ENCODE results near the gene GPS1. TPM values are rescaled to one million over a fixed set of nuclear protein-coding genes. Genes with fewer than 3 reads are reported as not detected.

The GPS1 gene
- polyA plus RNA-seq, 1 of the 3 experiments (the other 2 are of a cell fraction) = 264 TPM

DNA sequence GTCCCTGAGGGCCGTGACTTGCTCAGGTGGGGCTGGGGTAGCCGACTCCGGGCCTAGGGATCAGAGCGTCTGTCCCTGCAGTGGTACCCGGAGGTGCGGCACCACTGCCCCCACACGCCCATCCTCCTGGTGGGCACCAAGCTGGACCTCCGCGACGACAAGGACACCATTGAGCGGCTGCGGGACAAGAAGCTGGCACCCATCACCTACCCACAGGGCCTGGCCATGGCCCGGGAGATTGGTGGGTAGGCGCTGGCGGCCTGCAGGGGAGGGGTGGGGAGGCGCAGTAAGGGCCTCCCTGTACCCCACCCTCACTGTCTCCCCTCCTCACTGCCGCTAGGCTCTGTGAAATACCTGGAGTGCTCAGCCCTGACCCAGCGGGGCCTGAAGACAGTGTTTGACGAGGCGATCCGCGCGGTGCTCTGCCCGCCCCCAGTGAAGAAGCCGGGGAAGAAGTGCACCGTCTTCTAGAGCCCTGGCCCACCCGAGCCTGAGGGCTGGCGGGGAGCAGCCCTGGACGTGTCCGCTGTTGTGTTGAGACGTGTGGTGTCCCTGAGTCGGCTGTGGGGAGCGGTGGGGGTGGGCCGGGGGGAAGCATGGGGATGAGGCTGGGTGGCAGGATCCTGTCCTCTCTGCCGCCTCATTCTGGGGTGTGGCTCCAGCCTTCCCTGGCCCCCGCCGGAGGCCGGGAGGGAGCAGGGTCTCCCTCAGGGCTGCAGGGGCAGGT, 18.2 kb upstream of the GPS1 start (continued):
- TF ChIP-seq, protein P1, sequence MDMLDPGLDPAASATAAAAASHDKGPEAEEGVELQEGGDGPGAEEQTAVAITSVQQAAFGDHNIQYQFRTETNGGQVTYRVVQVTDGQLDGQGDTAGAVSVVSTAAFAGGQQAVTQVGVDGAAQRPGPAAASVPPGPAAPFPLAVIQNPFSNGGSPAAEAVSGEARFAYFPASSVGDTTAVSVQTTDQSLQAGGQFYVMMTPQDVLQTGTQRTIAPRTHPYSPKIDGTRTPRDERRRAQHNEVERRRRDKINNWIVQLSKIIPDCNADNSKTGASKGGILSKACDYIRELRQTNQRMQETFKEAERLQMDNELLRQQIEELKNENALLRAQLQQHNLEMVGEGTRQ (IDR thresholded peaks at IDR 0.05; ENCODE audit: borderline replicate concordance, low read depth, low read length) = no peak
- TF ChIP-seq FOSL2 (IDR thresholded peaks at IDR 0.05; ENCODE audit: borderline replicate concordance, low read depth) (no peak), YY1 (IDR thresholded peaks at IDR 0.05; ENCODE audit: low read depth) (no peak), NFIC (IDR thresholded peaks at IDR 0.05; ENCODE audit: borderline replicate concordance) (no peak), GABPA (IDR thresholded peaks at IDR 0.05; ENCODE audit: low read depth) (no peak)
- TF ChIP-seq, protein P2, sequence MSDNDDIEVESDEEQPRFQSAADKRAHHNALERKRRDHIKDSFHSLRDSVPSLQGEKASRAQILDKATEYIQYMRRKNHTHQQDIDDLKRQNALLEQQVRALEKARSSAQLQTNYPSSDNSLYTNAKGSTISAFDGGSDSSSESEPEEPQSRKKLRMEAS (IDR thresholded peaks at IDR 0.05; ENCODE audit: low read depth) = no peak

DNA sequence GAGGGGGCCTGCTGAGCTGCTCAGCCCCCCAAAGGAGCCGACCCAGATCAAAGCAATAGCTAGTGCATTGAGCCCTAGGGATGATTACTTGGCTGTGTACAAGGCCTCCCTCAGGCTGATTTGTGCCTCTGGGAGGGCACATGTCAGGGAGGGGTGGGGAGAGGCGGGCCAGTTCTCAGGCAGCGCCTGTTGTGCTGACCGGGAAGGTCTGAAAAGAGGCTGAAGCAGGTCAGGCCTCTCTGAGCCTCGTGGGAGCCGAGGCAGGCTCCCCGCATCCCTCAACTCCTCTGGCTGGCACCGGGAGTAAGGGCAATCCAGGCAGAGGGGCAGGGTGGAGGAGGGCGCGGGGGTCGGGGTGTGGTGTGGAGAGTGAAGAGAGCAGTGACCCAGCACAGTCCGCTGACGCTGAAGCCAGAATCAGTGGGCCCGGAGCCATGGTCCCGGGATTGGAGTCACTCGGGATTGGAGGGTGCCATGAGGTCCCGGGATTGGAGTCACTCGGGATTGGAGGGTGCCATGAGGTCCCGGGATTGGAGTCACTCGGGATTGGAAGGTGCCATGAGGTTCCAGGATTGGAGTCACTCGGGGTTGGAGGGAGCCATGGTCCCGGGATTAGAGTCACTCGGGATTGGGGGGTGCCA, 17.2 kb upstream of the GPS1 start:
- ChIA-PET CTCF (interaction anchor here (1.0 to 35.7 kb wide), 11 partner anchors 11 to 201 kb away, joined by 3 to 1216 read pairs (median 27); partner anchors contain the start of genes CENPX, DUS1L, GPS1 and LRRC45), POLR2A (interaction anchor here (1.7 kb wide), 1 partner anchor 11 kb away, joined by 4 read pairs; the partner anchor contains the start of genes CENPX and LRRC45)
- TF ChIP-seq TCF12 (IDR thresholded peaks at IDR 0.05) = no peak
- TF ChIP-seq POLR2AphosphoS5 (IDR thresholded peaks at IDR 0.05; ENCODE audit: low read depth, low read length) = no peak
- TF ChIP-seq, protein P1 (IDR thresholded peaks at IDR 0.05; ENCODE audit: borderline replicate concordance, low read depth, low read length) = no peak
- TF ChIP-seq NFIC (IDR thresholded peaks at IDR 0.05; ENCODE audit: borderline replicate concordance) = no peak
- no peak for TF ChIP-seq RAD21 (IDR thresholded peaks at IDR 0.05; ENCODE audit: low read length)
- TF ChIP-seq, protein P3, sequence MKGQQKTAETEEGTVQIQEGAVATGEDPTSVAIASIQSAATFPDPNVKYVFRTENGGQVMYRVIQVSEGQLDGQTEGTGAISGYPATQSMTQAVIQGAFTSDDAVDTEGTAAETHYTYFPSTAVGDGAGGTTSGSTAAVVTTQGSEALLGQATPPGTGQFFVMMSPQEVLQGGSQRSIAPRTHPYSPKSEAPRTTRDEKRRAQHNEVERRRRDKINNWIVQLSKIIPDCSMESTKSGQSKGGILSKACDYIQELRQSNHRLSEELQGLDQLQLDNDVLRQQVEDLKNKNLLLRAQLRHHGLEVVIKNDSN (IDR thresholded peaks at IDR 0.05; ENCODE audit: borderline replicate concordance, low read depth) = no peak
- no peak for TF ChIP-seq EZH2phosphoT487 (IDR thresholded peaks at IDR 0.05; ENCODE audit: borderline replicate concordance, low read depth)
- no peak for TF ChIP-seq JUND (IDR thresholded peaks at IDR 0.05)
- TF ChIP-seq GATA2 (CRISPR knock-in tag; IDR thresholded peaks at IDR 0.05) = no peak
- TF ChIP-seq, protein P4, sequence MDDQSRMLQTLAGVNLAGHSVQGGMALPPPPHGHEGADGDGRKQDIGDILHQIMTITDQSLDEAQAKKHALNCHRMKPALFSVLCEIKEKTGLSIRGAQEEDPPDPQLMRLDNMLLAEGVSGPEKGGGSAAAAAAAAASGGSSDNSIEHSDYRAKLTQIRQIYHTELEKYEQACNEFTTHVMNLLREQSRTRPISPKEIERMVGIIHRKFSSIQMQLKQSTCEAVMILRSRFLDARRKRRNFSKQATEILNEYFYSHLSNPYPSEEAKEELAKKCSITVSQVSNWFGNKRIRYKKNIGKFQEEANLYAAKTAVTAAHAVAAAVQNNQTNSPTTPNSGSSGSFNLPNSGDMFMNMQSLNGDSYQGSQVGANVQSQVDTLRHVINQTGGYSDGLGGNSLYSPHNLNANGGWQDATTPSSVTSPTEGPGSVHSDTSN (IDR thresholded peaks at IDR 0.05) = no peak
- TF ChIP-seq ELF1 (IDR thresholded peaks at IDR 0.05) = no peak
- TF ChIP-seq RFX5 (IDR thresholded peaks at IDR 0.05; ENCODE audit: low read length) = no peak
- no peak for TF ChIP-seq FOXM1 (IDR thresholded peaks at IDR 0.05; ENCODE audit: low read depth)
- TF ChIP-seq EP300 (IDR thresholded peaks at IDR 0.05; ENCODE audit: borderline replicate concordance in 1 of 2, low read depth in 1 of 2, low read length in 1 of 2) = no peak
- no peak for TF ChIP-seq GABPA (IDR thresholded peaks at IDR 0.05; ENCODE audit: low read depth)
- TF ChIP-seq SIN3A (IDR thresholded peaks at IDR 0.05; ENCODE audit: borderline replicate concordance, low read depth, low read length) = no peak
- TF ChIP-seq CHD2 (IDR thresholded peaks at IDR 0.05; ENCODE audit: low read length, partially characterized antibody) = no peak
- TF ChIP-seq, protein P5, sequence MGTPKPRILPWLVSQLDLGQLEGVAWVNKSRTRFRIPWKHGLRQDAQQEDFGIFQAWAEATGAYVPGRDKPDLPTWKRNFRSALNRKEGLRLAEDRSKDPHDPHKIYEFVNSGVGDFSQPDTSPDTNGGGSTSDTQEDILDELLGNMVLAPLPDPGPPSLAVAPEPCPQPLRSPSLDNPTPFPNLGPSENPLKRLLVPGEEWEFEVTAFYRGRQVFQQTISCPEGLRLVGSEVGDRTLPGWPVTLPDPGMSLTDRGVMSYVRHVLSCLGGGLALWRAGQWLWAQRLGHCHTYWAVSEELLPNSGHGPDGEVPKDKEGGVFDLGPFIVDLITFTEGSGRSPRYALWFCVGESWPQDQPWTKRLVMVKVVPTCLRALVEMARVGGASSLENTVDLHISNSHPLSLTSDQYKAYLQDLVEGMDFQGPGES (IDR thresholded peaks at IDR 0.05; ENCODE audit: low read depth, low read length) = no peak
- no peak for TF ChIP-seq TAF1 (IDR thresholded peaks at IDR 0.05; ENCODE audit: borderline replicate concordance, low read depth, low read length)
- TF ChIP-seq, protein P2 (IDR thresholded peaks at IDR 0.05; ENCODE audit: low read depth) = no peak
- Histone ChIP-seq H3K4me3 (ENCODE audit: low read depth in 2 of 2, low read length in 1 of 2) (no peak overlapping the region), H3K4me2 (no peak overlapping the region), H3K9ac (no peak overlapping the region), H3F3A (replicated peaks; ENCODE audit: insufficient read depth) (peaks cover 26% of the 10 kb centered on the region), H3K36me3 (replicated peaks in 1 of 2; ENCODE audit: control insufficient read depth in 1 of 2, insufficient read depth in 2 of 2, low read length in 1 of 2) (peaks cover 5 to 8% of the 10 kb centered on the region in 2 experiments), H3K79me2 (ENCODE audit: insufficient read depth) (no peaks in the 10 kb centered on the region), H3K9me3 (no peaks in the 10 kb centered on the region), H3K27ac (ENCODE audit: low read depth in 2 of 2, low read length in 1 of 2) (no peak overlapping the region), H3K4me1 (ENCODE audit: control insufficient read depth in 1 of 2, insufficient read depth in 2 of 2, low read depth in 1 of 2, low read length in 1 of 2) (peaks cover 7 to 33% of the 10 kb centered on the region in 2 experiments), H4K20me1 (ENCODE audit: insufficient read depth) (peaks cover 4% of the 10 kb centered on the region; the same call in 1 of the 2 replicates), H2AFZ (ENCODE audit: low read depth) (no peak overlapping the region), H3K9me2 (no peaks in the 10 kb centered on the region), H3K27me3 (ENCODE audit: insufficient read depth) (no peaks in the 10 kb centered on the region)
- 91% methylated on average over 23 of the region's 23 CpGs for WGBS (ENCODE audit: low lambda C conversion rate)
- DNase-seq = no peak

Measured in SK-N-SH (cell line).